ENCODE results near the gene GAS7. TPM values are rescaled to one million over a fixed set of nuclear protein-coding genes. Genes with fewer than 3 reads are reported as not detected.
"Not testable (repeated sequence)": the region's sequence is repeated elsewhere in the genome, so short reads cannot be mapped to it uniquely, and the experiment has no call there.

GAS7 gene
- polyA plus RNA-seq, 1 donor (not counting 4 experiments of a cell fraction or from before 2014, with no cell fraction given): 0.10 TPM

GRCh38 chr17:10059684-10060211, 138.7 kb downstream of the GAS7 start:
- Histone ChIP-seq H3K4me1 (ENCODE audit: control insufficient read depth, extremely low read depth, insufficient read depth, low read length) (no peaks in the 10 kb centered on the region), H3K27me3 (ENCODE audit: control insufficient read depth, extremely low read depth, insufficient read depth, low read length) (peaks cover 4% of the 10 kb centered on the region), H3K27ac (ENCODE audit: control insufficient read depth, insufficient read depth, low read length) (no peak overlapping the region), H3K9me1 (ENCODE audit: control insufficient read depth, extremely low read depth, insufficient read depth, low read length) (no peaks in the 10 kb centered on the region), H3K36me3 (ENCODE audit: control insufficient read depth in 2 of 2, extremely low read depth in 1 of 2, insufficient read depth in 2 of 2, low read length in 2 of 2) (no peaks in the 10 kb centered on the region), H3K79me2 (ENCODE audit: control insufficient read depth, insufficient read depth, low read length) (no peaks in the 10 kb centered on the region), H2AFZ (ENCODE audit: control insufficient read depth, low read length) (no peak overlapping the region), H3K4me3 (ENCODE audit: control insufficient read depth in 2 of 3, extremely low read depth in 1 of 3, insufficient read depth in 2 of 3, low read depth in 1 of 3, low read length in 3 of 3) (no peak overlapping the region), H4K20me1 (ENCODE audit: control insufficient read depth, extremely low read depth, insufficient read depth, low read length) (no peaks in the 10 kb centered on the region), H3K9ac (ENCODE audit: control insufficient read depth, extremely low read depth, insufficient read depth, low read length) (no peak overlapping the region), H3K9me3 (ENCODE audit: control insufficient read depth, low read depth, low read length) (no peaks in the 10 kb centered on the region), H3K4me2 (ENCODE audit: control insufficient read depth, extremely low read depth, insufficient read depth, low read depth, low read length) (no peak overlapping the region)
- dilution Hi-C loops (cut with MboI; ENCODE audit: extremely low pct_ligation_motif_present, low sequenced_read_pairs): no loop called here
- TF ChIP-seq CTCF (optimal IDR thresholded peaks at IDR 0.05 in 1 of 3, IDR thresholded peaks at IDR 0.05 in 1 of 3, conservative IDR thresholded peaks at IDR 0.05 in 1 of 3; ENCODE audit: extremely low read depth in 1 of 3, insufficient read depth in 2 of 3, low read length in 3 of 3) (no peak), EZH2 (IDR thresholded peaks at IDR 0.05; ENCODE audit: low read length) (no peak)
- DNase-seq (ENCODE audit: low read depth, low spot score) (no peak), FAIRE-seq (no peak)

GRCh38 chr17:10058921-10059683, 139.3 kb downstream of the GAS7 start:
- Histone ChIP-seq H3K9me3 (ENCODE audit: control insufficient read depth, low read depth, low read length) (no peaks in the 10 kb centered on the region), H3K9me1 (ENCODE audit: control insufficient read depth, extremely low read depth, insufficient read depth, low read length) (no peaks in the 10 kb centered on the region), H3K4me2 (ENCODE audit: control insufficient read depth, extremely low read depth, insufficient read depth, low read depth, low read length) (no peak overlapping the region), H3K27ac (ENCODE audit: control insufficient read depth, insufficient read depth, low read length) (no peak overlapping the region), H3K79me2 (ENCODE audit: control insufficient read depth, insufficient read depth, low read length) (no peaks in the 10 kb centered on the region), H3K4me3 (ENCODE audit: control insufficient read depth in 2 of 3, extremely low read depth in 1 of 3, insufficient read depth in 2 of 3, low read depth in 1 of 3, low read length in 3 of 3) (no peak overlapping the region), H3K4me1 (ENCODE audit: control insufficient read depth, extremely low read depth, insufficient read depth, low read length) (no peaks in the 10 kb centered on the region), H4K20me1 (ENCODE audit: control insufficient read depth, extremely low read depth, insufficient read depth, low read length) (no peaks in the 10 kb centered on the region), H2AFZ (ENCODE audit: control insufficient read depth, low read length) (no peak overlapping the region), H3K9ac (ENCODE audit: control insufficient read depth, extremely low read depth, insufficient read depth, low read length) (no peak overlapping the region), H3K36me3 (ENCODE audit: control insufficient read depth in 2 of 2, extremely low read depth in 1 of 2, insufficient read depth in 2 of 2, low read length in 2 of 2) (no peaks in the 10 kb centered on the region), H3K27me3 (ENCODE audit: control insufficient read depth, extremely low read depth, insufficient read depth, low read length) (peaks cover 4% of the 10 kb centered on the region)
- no peak for TF ChIP-seq EZH2 (IDR thresholded peaks at IDR 0.05; ENCODE audit: low read length)
- no peak for TF ChIP-seq CTCF (optimal IDR thresholded peaks at IDR 0.05 in 1 of 3, IDR thresholded peaks at IDR 0.05 in 1 of 3, conservative IDR thresholded peaks at IDR 0.05 in 1 of 3; ENCODE audit: extremely low read depth in 1 of 3, insufficient read depth in 2 of 3, low read length in 3 of 3)
- dilution Hi-C loops (cut with MboI; ENCODE audit: extremely low pct_ligation_motif_present, low sequenced_read_pairs): no loop called here
- no peak for FAIRE-seq
- no peak for DNase-seq (ENCODE audit: low read depth, low spot score)

- H3K9me3 ChIP-seq (ENCODE audit: control insufficient read depth, low read depth, low read length); dilution Hi-C loops (cut with MboI; ENCODE audit: extremely low pct_ligation_motif_present, low sequenced_read_pairs); FAIRE-seq; H3K9ac ChIP-seq (ENCODE audit: control insufficient read depth, extremely low read depth, insufficient read depth, low read length); H3K4me2 ChIP-seq (ENCODE audit: control insufficient read depth, extremely low read depth, insufficient read depth, low read depth, low read length); H2AFZ ChIP-seq (ENCODE audit: control insufficient read depth, low read length); DNase-seq (ENCODE audit: low read depth, low spot score); H3K27me3 ChIP-seq (ENCODE audit: control insufficient read depth, extremely low read depth, insufficient read depth, low read length); H3K4me3 ChIP-seq (ENCODE audit: control insufficient read depth in 2 of 3, extremely low read depth in 1 of 3, insufficient read depth in 2 of 3, low read depth in 1 of 3, low read length in 3 of 3); H3K9me1 ChIP-seq (ENCODE audit: control insufficient read depth, extremely low read depth, insufficient read depth, low read length); H3K27ac ChIP-seq (ENCODE audit: control insufficient read depth, insufficient read depth, low read length); H3K36me3 ChIP-seq (ENCODE audit: control insufficient read depth in 2 of 2, extremely low read depth in 1 of 2, insufficient read depth in 2 of 2, low read length in 2 of 2); H3K79me2 ChIP-seq (ENCODE audit: control insufficient read depth, insufficient read depth, low read length); H3K4me1 ChIP-seq (ENCODE audit: control insufficient read depth, extremely low read depth, insufficient read depth, low read length); H4K20me1 ChIP-seq (ENCODE audit: control insufficient read depth, extremely low read depth, insufficient read depth, low read length): not testable (repeated sequence)
These were observed 140.9 kb downstream of the GAS7 start for GRCh38 chr17:10057466-10057865.

All from keratinocyte (primary cell).